HG03571 (cell line): ENCODE results near the gene SLAMF7.
A peak's percentile ranks its signal among the peaks of the same experiment; 100 is the strongest.
"Not testable (repeated sequence)": the region's sequence is repeated elsewhere in the genome, so short reads cannot be mapped to it uniquely, and the experiment has no call there.

ENCODE experiments used
- ATAC-seq: cut with Tn5 transposase; IDR thresholded peaks from one replicate; pipeline ENCODE4 v1.9.1; 2021; ENCODE audit not compliant: unreplicated experiment

The SLAMF7 gene

GRCh38 chr1:160739098-160739511 lies at the start of gene SLAMF7:
Gene SLAMF7, plus strand, starts transcription at chr1:160739247. Its CDS starts 55 bp downstream, at chr1:160739302.
- peak; percentile 52 for ATAC-seq

GRCh38 chr1:160692390-160692789 lies 46.7 kb upstream of the SLAMF7 start:
- not testable (repeated sequence) for ATAC-seq

- ATAC-seq, result no peak
Measured at GRCh38 chr1:160702100-160702499, 36.9 kb upstream of the SLAMF7 start.

GRCh38 chr1:160704250-160704649 lies 34.8 kb upstream of the SLAMF7 start:
- ATAC-seq, result no peak

- ATAC-seq, result not testable (repeated sequence)
Measured at GRCh38 chr1:160705212-160705621, 33.8 kb upstream of the SLAMF7 start.

GRCh38 chr1:160705742-160706141 lies 33.3 kb upstream of the SLAMF7 start:
- ATAC-seq, result no peak

GRCh38 chr1:160706526-160707235 lies 32.4 kb upstream of the SLAMF7 start:
- ATAC-seq, result no peak

GRCh38 chr1:160707236-160708064 lies 31.6 kb upstream of the SLAMF7 start:
- no peak for ATAC-seq

GRCh38 chr1:160708118-160708517 lies 30.9 kb upstream of the SLAMF7 start:
- no peak for ATAC-seq

- ATAC-seq, result peak; percentile 47
Measured at GRCh38 chr1:160708801-160709200, 30.2 kb upstream of the SLAMF7 start.

- no peak for ATAC-seq
Measured at GRCh38 chr1:160709715-160710114, 29.3 kb upstream of the SLAMF7 start.

- no peak for ATAC-seq
Measured at GRCh38 chr1:160710517-160711252, 28.4 kb upstream of the SLAMF7 start.

- no peak for ATAC-seq
Measured at GRCh38 chr1:160711276-160711601, 27.8 kb upstream of the SLAMF7 start.

GRCh38 chr1:160711602-160712311 lies 27.3 kb upstream of the SLAMF7 start, which contains the start of gene CD48:
Gene CD48, minus strand, starts transcription at chr1:160711822. Its CDS starts 59 bp downstream, at chr1:160711763.
- ATAC-seq, result no peak

GRCh38 chr1:160712525-160713080 lies 26.4 kb upstream of the SLAMF7 start:
- ATAC-seq, result peak; percentile 35

GRCh38 chr1:160713161-160713560 lies 25.9 kb upstream of the SLAMF7 start:
- no peak for ATAC-seq

- not testable (repeated sequence) for ATAC-seq
Measured at GRCh38 chr1:160714034-160714648, 24.9 kb upstream of the SLAMF7 start.

GRCh38 chr1:160716013-160716412 lies 23.0 kb upstream of the SLAMF7 start:
- ATAC-seq, result no peak

GRCh38 chr1:160717306-160717705 lies 21.7 kb upstream of the SLAMF7 start:
- ATAC-seq, result no peak

- no peak for ATAC-seq
Measured at GRCh38 chr1:160718210-160718609, 20.8 kb upstream of the SLAMF7 start.
